NCI-H2196 treated with DMSO at 0.1 percent for 48 hours (cell line): ENCODE measurements around the gene DYTN.

Source experiments
- DNase-seq: peaks from one replicate; lab custom pipeline; 2025; ENCODE audit not compliant: unreplicated experiment; lab: John Stamatoyannopoulos, UW

Gene DYTN

DNA sequence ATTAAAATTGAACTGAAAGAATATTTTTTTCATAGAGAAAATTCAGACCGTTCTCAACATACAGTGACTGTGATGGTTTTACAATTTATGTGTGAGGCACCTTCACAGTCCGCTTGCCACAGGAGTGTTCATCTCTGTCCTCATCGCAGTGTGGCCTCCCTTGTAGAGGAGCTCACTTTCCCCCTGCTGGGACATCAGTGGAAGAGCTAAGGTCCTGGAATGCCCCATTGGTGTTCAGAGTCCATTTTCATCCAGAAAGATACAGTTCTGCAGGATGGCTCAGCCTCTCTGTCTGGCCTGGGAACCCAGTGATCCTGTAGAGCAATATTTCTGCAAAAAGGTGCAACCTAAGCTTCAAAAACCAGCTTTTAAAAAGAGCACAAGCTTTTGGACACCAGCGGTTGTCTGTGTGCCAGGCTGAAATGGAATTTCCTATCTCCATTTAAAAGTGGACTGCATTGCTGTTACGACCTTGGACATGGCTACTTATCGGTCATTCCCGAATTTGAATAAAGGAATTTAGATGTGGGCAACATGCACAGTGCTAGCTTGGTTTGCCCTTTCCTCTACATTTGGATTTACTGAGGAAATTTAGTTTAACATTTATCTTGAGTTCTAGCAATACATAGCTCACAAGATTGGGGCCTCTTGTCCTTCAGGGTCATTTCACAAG lies 102.6 kb downstream of the DYTN start:
- DNase-seq: no peak

DNA sequence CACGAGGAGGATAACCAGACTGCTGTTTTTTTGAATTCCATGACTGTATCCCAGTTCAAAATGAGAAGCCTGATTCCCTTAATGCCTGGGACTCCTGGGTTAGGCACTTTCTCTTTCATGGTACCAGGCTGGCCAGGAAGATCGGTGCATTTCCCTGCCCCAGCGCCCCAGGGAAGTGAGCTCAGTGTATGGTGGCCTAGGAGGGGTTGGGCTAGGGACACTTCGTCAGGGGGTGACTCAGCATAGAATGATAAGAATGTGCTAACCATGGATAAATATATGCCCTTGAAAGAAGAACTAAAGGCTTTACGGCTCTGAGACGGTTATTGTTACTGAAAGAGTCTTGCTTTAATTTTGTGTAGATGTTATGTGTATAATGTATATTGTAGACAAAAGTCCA lies 103.4 kb downstream of the DYTN start:
- no peak for DNase-seq

DNA sequence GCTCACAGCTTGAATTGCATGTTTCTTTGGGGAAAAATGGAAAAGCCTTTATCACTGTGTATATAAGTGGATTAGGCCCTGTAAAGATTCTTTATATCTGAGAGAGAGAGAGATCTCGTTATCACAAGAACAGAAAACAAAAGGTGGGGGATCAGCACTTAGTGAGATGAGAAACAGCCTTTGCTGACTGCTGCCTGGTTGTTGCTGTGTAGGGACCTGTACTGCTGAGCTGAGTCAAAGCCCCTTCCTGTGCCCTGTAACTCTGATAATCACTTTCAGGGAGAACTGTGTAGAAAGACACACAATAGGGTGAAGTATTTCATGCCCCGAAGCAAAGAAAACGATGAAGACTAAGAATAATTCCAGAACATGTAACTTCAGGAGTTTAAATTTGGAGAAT lies 106.5 kb downstream of the DYTN start:
- no peak for DNase-seq

DNA sequence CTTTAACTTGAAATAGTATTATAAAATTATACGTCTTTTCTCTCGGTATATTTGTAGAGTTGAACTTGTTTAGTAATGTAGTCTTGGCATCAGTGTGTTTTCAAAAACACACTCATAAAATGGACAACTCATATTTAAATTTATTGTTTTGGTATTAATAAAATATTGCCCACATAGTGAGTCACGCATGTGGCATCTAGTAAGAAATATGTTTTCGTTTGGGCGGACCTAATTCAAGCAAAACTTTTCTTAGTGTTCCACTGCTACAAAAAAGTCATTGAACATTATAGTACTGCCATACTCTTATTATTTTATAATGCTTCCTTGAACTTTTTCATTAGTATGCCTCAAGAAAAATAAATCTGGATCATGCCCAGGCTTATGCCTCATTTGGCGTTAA lies 107.0 kb downstream of the DYTN start:
- DNase-seq: no peak

DNA sequence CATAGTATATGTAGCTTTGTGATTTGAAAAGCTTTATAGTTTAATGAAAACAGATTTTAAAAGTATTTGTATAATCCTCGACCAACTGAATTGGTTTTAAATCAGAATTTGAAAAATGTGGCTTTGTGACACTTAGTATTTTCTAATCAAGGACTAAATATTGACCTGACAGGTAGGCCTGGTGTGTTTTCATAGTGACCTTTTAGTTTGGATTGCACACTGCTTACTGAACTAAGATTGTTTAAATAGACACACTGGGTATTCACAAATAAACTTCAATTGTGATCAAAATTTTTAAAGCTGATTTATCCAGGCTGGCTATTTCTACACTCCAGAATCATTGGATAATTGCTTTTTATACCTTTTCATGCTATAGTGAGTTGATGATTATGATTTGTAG lies 107.7 kb downstream of the DYTN start:
- DNase-seq: no peak

DNA sequence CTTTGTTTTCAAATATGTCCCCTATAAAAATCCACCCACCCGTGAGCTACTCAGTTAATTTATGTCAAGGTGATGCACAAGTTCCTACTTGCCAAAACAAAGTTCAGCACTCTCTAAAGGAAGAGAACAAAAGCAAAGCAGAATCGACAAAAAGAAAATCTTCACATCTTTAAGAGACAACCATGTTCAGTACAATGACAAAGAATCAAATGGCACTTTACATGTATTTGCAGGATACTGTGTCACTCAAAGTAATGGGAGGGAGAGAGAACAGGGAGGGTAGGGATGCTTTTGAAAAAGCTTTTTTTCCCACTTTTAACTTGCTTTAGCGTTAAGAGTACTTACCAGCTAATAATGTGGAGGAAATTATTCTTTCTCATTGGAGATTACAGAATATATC lies 115.0 kb downstream of the DYTN start:
- DNase-seq: no peak
